CD4-positive, alpha-beta memory T cell (primary cell): Measurements from ENCODE around the gene GCNA. TPM values are rescaled to one million over a fixed set of nuclear protein-coding genes. Genes with fewer than 3 reads are reported as not detected.

Experiments
- CTCF ChIA-PET: fragments of 350-600 bp; sonication (Branson Sonifier 250); formaldehyde crosslinking; loops from one replicate; lab custom pipeline; 2021; ENCODE audit warnings: inconsistent platforms; ENCODE audit not compliant: partially characterized antibody; lab: Charles Lee
- POLR2A ChIA-PET: fragments of 350-600 bp; sonication (Branson Sonifier 250); formaldehyde crosslinking; loops from one replicate; lab custom pipeline; 2021; ENCODE audit not compliant: partially characterized antibody; lab: Charles Lee
- DNase-seq, 5 donors: peaks; one replicate each; pipeline versions ENCODE4 v3.0.0 to v3.0.0-alpha.2; 2020 to 2022; ENCODE audit warnings: mixed read lengths in 1 of 5
- H3K27ac ChIP-seq: one replicate; pipeline ENCODE4 v1.7.0; 2013; ENCODE audit warnings: low read depth, low read length
- H3K27me3 ChIP-seq: 2 replicates; pipeline ENCODE4 v1.7.0; 2013; ENCODE audit warnings: mild to moderate bottlenecking, low read length, moderate library complexity; ENCODE audit not compliant: insufficient read depth
- H3K36me3 ChIP-seq: 2 replicates; pipeline ENCODE4 v1.7.0; 2013; ENCODE audit warnings: mild to moderate bottlenecking, low read length, moderate library complexity; ENCODE audit not compliant: insufficient read depth
- H3K4me1 ChIP-seq: 2 replicates; pipeline ENCODE4 v1.7.0; 2013; ENCODE audit warnings: mild to moderate bottlenecking, low read length, moderate library complexity; ENCODE audit not compliant: insufficient read depth
- H3K4me3 ChIP-seq, 2 donors: one replicate each; pipeline ENCODE4 v1.7.0; 2013; ENCODE audit warnings: low read length in 2 of 2, mild to moderate bottlenecking in 1 of 2
- H3K9me3 ChIP-seq, 2 donors: one replicate each; pipeline ENCODE4 v1.7.0; 2013; ENCODE audit warnings: low read length in 2 of 2, control low read depth in 1 of 2; ENCODE audit not compliant: control insufficient read depth in 1 of 2
- H3K27ac Mint-ChIP-seq, 7 donors: one replicate each; pipeline ENCODE4 v1.8.0; 2020 to 2021; ENCODE audit warnings: mixed read lengths in 7 of 7, mild to moderate bottlenecking in 6 of 7, inconsistent platforms in 3 of 7, moderate library complexity in 3 of 7
- H3K27me3 Mint-ChIP-seq, 2 donors: one replicate each; pipeline ENCODE4 v1.8.0; 2020 to 2021; ENCODE audit warnings: mixed read lengths in 2 of 2
- H3K36me3 Mint-ChIP-seq, 2 donors: one replicate each; pipeline ENCODE4 v1.8.0; 2020 to 2021; ENCODE audit warnings: mixed read lengths in 2 of 2, inconsistent platforms in 1 of 2, mild to moderate bottlenecking in 1 of 2
- H3K4me1 Mint-ChIP-seq, 4 donors: one replicate each; pipeline ENCODE4 v1.8.0; 2020 to 2021; ENCODE audit warnings: mixed read lengths in 4 of 4, mild to moderate bottlenecking in 1 of 4
- H3K4me3 Mint-ChIP-seq, 8 donors: one replicate each; pipeline ENCODE4 v1.8.0; 2020 to 2021; ENCODE audit warnings: mixed read lengths in 8 of 8, mild to moderate bottlenecking in 7 of 8, moderate library complexity in 6 of 8, inconsistent platforms in 3 of 8
- H3K9me3 Mint-ChIP-seq, 8 donors: one replicate each; pipeline ENCODE4 v1.8.0; 2020 to 2021; ENCODE audit warnings: mixed read lengths in 8 of 8, mild to moderate bottlenecking in 5 of 8, inconsistent platforms in 3 of 8, moderate library complexity in 1 of 8
- intact Hi-C: fragments of 100-400 bp; cut with micrococcal nuclease; formaldehyde crosslinking; loops from one replicate; pipeline ENCODE4 v1.15.1; 2023
- polyA plus RNA-seq, 2 donors: library from polyadenylated mRNA; unstranded; fragments of 300-500 nt; fragmentation: Illumina TruSeq; gene quantifications; one replicate each; pipeline ENCODE4 v1.2.3, GENCODE V29; 2021
- total RNA-seq, 2 experiments: library from RNA; stranded (reverse); gene quantifications; one replicate each; pipeline ENCODE4 v1.2.3, GENCODE V29; 2021

The GCNA gene
- total and polyA plus RNA-seq, 4 experiments from 2014 or later: 0.40 to 11.4 (median 10.2) TPM; not detected in 1

- CTCF ChIA-PET: interaction anchor here (0.6 to 2.2 kb wide), 3 partner anchors 11 to 92 kb away, joined by 3 to 5 read pairs (median 5); partner anchors contain the start of gene CXCR3
- no peak overlapping the region for H3K4me3 Mint-ChIP-seq
These were observed 54.9 kb downstream of the GCNA start for GRCh38 chrX:71632923-71633657.

DNA sequence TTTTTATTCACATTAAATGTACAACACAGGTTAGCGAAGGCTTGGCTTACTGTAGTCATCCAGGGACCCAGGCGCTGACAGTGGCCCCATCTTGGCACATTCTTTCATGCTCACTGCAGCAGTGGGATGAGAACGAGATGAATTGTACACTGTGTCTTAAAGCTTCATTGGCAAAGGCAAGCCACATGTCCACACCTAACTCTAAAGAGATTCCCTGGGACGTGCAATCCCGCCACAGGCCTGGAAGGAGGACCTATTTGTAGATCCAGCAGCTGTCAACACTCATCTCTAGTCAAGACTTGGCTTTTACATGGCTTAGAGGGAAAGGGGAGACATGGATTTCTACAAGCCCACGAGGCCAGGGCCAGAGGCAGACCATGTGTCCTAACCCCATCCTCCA is 56.1 kb downstream of the GCNA start:
- no peaks in the 10 kb centered on the region for H3K9me3 Mint-ChIP-seq
- Histone ChIP-seq H3K27me3 (no peaks in the 10 kb centered on the region), H3K9me3 (no peaks in the 10 kb centered on the region), H3K27ac (no peak overlapping the region), H3K4me1 (peaks cover 37% of the 10 kb centered on the region), H3K36me3 (no peaks in the 10 kb centered on the region), H3K4me3 (no peak overlapping the region)
- CTCF ChIA-PET: interaction anchor here (2.0 to 2.2 kb wide), 2 partner anchors 13 to 16 kb away, joined by 5 read pairs; partner anchors contain the start of gene CXCR3
- POLR2A ChIA-PET: interaction anchor here (5.0 kb wide), 1 partner anchor 11 kb away, joined by 60 read pairs; no protein-coding TSS in a partner anchor
- H3K36me3 Mint-ChIP-seq: no peaks in the 10 kb centered on the region
- no peaks in the 10 kb centered on the region for H3K27me3 Mint-ChIP-seq
- H3K4me3 Mint-ChIP-seq: no peak overlapping the region
- no peak for DNase-seq
- intact Hi-C loops: no loop called here
- H3K27ac Mint-ChIP-seq: no peak overlapping the region
- peaks cover 0 to 20% (median 13%) of the 10 kb centered on the region in 4 donors for H3K4me1 Mint-ChIP-seq

More at GRCh38 chrX:71632923-71633657, 54.9 kb downstream of the GCNA start:
- Histone ChIP-seq H3K4me1 (peaks cover 27% of the 10 kb centered on the region), H3K4me3 (no peak overlapping the region), H3K36me3 (no peaks in the 10 kb centered on the region), H3K27ac (no peak overlapping the region), H3K9me3 (no peaks in the 10 kb centered on the region), H3K27me3 (no peaks in the 10 kb centered on the region)
- Mint-ChIP-seq H3K36me3 (no peaks in the 10 kb centered on the region), H3K4me1 (peaks cover 0 to 23% (median 13%) of the 10 kb centered on the region in 4 donors), H3K27ac (peak overlapping the region in 1 of 7 donors; percentile 57), H3K27me3 (no peaks in the 10 kb centered on the region), H3K9me3 (no peaks in the 10 kb centered on the region)
- intact Hi-C loops: no loop called here
- POLR2A ChIA-PET: interaction anchor here (1.7 kb wide), 1 partner anchor 16 kb away, joined by 6 read pairs; the partner anchor contains the start of gene CXCR3
- no peak for DNase-seq

GRCh38 chrX:71636438-71637252 is 58.4 kb downstream of the GCNA start:
- CTCF ChIA-PET: interaction anchor here (0.9 to 1.5 kb wide), 4 partner anchors 10 to 18 kb away, joined by 3 to 4 read pairs (median 3); partner anchors contain the start of gene CXCR3
- H3K27ac Mint-ChIP-seq: peak overlapping the region in 5 of 7 donors; percentile 46 to 94 (median 87)
- H3K4me3 Mint-ChIP-seq: peak overlapping the region in 5 of 8 donors; percentile 8 to 42 (median 33)

GRCh38 chrX:71637253-71637618 is 59.0 kb downstream of the GCNA start:
- Histone ChIP-seq H3K27ac (peak overlapping the region; percentile 40), H3K27me3 (no peaks in the 10 kb centered on the region), H3K9me3 (no peaks in the 10 kb centered on the region), H3K36me3 (no peaks in the 10 kb centered on the region), H3K4me1 (peaks cover 42% of the 10 kb centered on the region), H3K4me3 (no peak overlapping the region)
- Mint-ChIP-seq H3K36me3 (no peaks in the 10 kb centered on the region), H3K9me3 (no peaks in the 10 kb centered on the region), H3K4me3 (peak overlapping the region in 6 of 8 donors; percentile 27 to 70 (median 42)), H3K27ac (peak overlapping the region in 5 of 7 donors; percentile 46 to 94 (median 87)), H3K4me1 (peaks cover 8 to 19% (median 14%) of the 10 kb centered on the region in 4 donors), H3K27me3 (no peaks in the 10 kb centered on the region)
- DNase-seq: no peak
- ChIA-PET POLR2A (interaction anchor here (0.6 to 5.8 kb wide), 7 partner anchors 10 to 105 kb away, joined by 3 to 63 read pairs (median 5); partner anchors contain the start of genes CXCR3 and OGT), CTCF (interaction anchor here (1.2 to 1.5 kb wide), 2 partner anchors 14 to 15 kb away, joined by 3 to 4 read pairs; no protein-coding TSS in a partner anchor)
- intact Hi-C loops: loop anchor here (2.0 kb wide), 1 partner anchor 14 kb away; no protein-coding TSS in a partner anchor

More at GRCh38 chrX:71636438-71637252, 58.4 kb downstream of the GCNA start:
- H3K9me3 Mint-ChIP-seq: no peaks in the 10 kb centered on the region
- H3K27me3 Mint-ChIP-seq: no peaks in the 10 kb centered on the region
- Histone ChIP-seq H3K36me3 (no peaks in the 10 kb centered on the region), H3K4me3 (no peak overlapping the region), H3K27me3 (no peaks in the 10 kb centered on the region), H3K4me1 (peaks cover 42% of the 10 kb centered on the region), H3K27ac (peak overlapping the region; percentile 40), H3K9me3 (no peaks in the 10 kb centered on the region)
- peaks cover 8 to 19% (median 13%) of the 10 kb centered on the region in 4 donors for H3K4me1 Mint-ChIP-seq
- intact Hi-C loops: loop anchor here (2.0 kb wide), 1 partner anchor 14 kb away; no protein-coding TSS in a partner anchor
- peak; percentile 40 to 69 (median 47) for DNase-seq
- POLR2A ChIA-PET: interaction anchor here (1.2 to 5.8 kb wide), 5 partner anchors 10 to 104 kb away, joined by 4 to 63 read pairs (median 6); partner anchors contain the start of genes CXCR3 and OGT
- no peaks in the 10 kb centered on the region for H3K36me3 Mint-ChIP-seq

DNA sequence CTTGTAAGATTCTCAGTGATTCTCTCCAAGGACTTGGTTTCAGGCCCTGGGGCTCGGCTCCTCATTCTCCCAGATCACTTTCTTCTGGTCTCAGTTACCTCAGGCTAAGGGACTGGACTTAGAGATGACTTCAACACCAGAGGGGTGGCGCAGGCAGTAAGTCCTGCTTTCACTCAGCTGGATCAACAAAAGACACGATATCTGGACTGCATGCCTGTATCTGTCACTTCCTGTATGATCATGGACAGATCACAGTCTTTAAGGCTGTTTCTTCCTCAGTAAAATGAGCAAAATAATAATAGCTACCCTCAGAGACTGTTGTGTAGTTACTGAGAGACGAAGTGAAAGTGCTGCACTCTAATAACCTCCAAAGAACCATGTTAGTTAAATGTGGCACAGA is 59.6 kb downstream of the GCNA start:
- intact Hi-C loops: loop anchor here (2.0 kb wide), 1 partner anchor 15 kb away; no protein-coding TSS in a partner anchor
- no peak for DNase-seq
- Mint-ChIP-seq H3K9me3 (no peaks in the 10 kb centered on the region), H3K27ac (no peak overlapping the region), H3K4me3 (no peak overlapping the region), H3K36me3 (no peaks in the 10 kb centered on the region), H3K27me3 (no peaks in the 10 kb centered on the region), H3K4me1 (peaks cover 8 to 19% (median 14%) of the 10 kb centered on the region in 4 donors)
- Histone ChIP-seq H3K4me1 (peaks cover 42% of the 10 kb centered on the region), H3K4me3 (peak overlapping the region in 1 of 2 donors; percentile 18), H3K27ac (peak overlapping the region; percentile 36), H3K27me3 (no peaks in the 10 kb centered on the region), H3K9me3 (no peaks in the 10 kb centered on the region), H3K36me3 (no peaks in the 10 kb centered on the region)
- ChIA-PET CTCF (interaction anchor here (1.0 to 1.2 kb wide), 3 partner anchors 12 to 15 kb away, joined by 3 to 5 read pairs (median 4); no protein-coding TSS in a partner anchor), POLR2A (interaction anchor here (0.6 to 5.8 kb wide), 7 partner anchors 12 to 520 kb away, joined by 3 to 63 read pairs (median 5); partner anchors contain the start of genes CXCR3, MED12 and OGT)

DNA sequence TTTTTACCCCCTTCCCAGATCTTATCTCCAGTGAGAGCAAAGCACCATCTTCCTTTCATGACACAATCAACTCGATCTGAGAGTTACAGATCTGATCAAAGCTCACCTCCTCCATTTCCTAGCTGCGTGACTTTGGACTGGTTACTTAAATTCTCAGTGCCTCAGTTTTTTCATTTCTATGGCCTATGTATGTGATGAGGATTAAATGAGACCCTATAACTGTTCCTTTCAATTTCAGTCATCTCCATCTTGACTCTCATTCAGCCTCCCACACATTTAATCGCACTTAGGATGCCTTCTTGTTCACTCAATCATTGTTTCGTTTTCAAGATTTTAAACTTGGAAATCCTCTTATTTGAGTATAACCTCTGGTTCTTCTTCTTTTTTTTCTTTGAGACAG is 60.2 kb downstream of the GCNA start:
- no peak overlapping the region for H3K27ac Mint-ChIP-seq
- H3K4me3 Mint-ChIP-seq: no peak overlapping the region
- POLR2A ChIA-PET: interaction anchor here (1.1 to 5.8 kb wide), 5 partner anchors 11 to 106 kb away, joined by 3 to 63 read pairs (median 6); partner anchors contain the start of genes CXCR3 and OGT
- intact Hi-C loops: no loop called here
- H3K27ac ChIP-seq: peak overlapping the region; percentile 36
- H3K36me3 ChIP-seq: no peaks in the 10 kb centered on the region
- no peaks in the 10 kb centered on the region for H3K36me3 Mint-ChIP-seq
- H3K4me1 ChIP-seq: peaks cover 42% of the 10 kb centered on the region
- no peaks in the 10 kb centered on the region for H3K27me3 ChIP-seq
- DNase-seq: no peak
- CTCF ChIA-PET: interaction anchor here (1.0 to 1.1 kb wide), 2 partner anchors 12 to 15 kb away, joined by 3 to 5 read pairs; no protein-coding TSS in a partner anchor
- H3K27me3 Mint-ChIP-seq: no peaks in the 10 kb centered on the region
- H3K9me3 Mint-ChIP-seq: no peaks in the 10 kb centered on the region
- peaks cover 8 to 19% (median 14%) of the 10 kb centered on the region in 4 donors for H3K4me1 Mint-ChIP-seq
- H3K9me3 ChIP-seq: no peaks in the 10 kb centered on the region
- no peak overlapping the region for H3K4me3 ChIP-seq
